IPS-NIHi11 (cell line): ENCODE measurements around the gene PVALEF.
"Not testable (repeated sequence)": the region's sequence is repeated elsewhere in the genome, so short reads cannot be mapped to it uniquely, and the experiment has no call there.

Source experiments
- DNase-seq: peaks from one replicate; pipeline ENCODE4 v3.0.0; 2012; ENCODE audit warnings: mixed read lengths, low spot score

The PVALEF gene

DNA sequence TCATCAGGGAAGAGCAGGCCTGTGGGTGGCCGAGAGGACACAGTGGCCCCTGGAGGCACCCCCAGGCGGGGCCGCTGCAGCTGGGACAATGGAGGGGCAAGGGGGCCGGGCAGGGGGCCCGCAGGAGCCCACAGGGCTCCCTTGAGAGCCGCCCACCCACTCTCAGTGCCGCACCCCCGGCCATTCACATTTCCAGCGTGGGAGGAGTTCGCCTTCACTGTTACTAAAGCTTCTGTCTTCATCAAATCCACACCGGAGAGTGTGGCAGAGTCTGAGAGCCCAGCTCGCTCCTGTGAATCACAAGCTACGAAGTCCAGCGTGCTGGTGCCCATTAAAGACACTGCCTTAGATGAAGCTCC, 20.9 kb upstream of the PVALEF start:
- no peak for DNase-seq

DNA sequence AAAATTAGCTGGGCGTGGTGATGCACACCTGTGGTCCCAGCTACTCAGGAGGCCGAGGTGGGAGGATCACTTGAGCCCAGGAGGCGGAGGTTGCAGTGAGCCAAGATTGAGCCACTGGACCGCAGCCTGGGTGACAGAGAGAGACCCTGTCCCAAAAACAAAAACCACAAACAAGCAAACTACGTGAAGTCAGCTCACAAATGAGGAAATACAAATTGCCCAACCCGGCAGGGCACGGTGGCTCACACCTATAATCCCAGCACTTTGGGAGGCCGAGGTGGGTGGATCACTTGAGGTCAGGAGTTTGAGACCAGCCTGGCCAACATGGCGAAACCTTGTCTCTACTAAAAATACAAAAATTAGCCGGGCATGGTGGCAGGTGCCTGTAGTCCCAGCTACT, 19.1 kb upstream of the PVALEF start:
- DNase-seq: not testable (repeated sequence)

DNA sequence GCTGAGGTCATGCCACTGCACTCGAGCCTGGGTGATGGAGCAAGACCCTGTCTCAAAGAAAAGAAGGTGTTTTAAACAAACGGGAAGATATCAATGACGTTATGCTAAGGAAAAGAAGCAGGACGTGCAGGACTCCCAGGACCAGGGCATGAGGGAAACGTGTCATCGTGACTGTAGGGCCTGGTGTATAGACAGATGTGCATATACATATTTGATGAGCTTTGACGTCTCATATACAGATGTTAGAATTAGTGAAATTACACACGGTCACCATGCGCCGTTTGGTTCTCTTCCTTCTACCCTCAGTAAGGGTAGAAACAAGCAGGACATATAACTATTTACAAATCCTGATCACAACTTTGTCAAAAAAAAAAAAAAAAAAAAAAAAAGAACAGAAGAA, 17.6 kb upstream of the PVALEF start:
- DNase-seq: no peak

DNA sequence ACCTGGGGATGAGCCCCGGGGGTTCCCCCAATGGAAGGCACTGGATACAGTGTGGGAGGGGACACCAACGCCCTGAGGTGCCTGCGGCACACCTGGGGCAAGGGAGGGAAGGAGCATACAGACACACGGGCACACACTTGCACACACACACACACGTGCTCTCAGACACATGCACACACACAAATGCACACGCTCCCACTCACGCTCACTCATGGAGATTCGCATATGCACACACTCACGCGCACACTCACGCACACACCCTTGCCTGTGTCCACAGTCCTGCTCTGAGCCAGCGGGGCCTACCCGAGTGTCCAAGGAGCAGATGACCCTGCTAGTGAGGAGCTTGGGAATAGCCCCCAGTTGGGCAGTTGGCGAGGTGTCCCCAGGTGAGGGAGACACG, 16.7 kb upstream of the PVALEF start:
- DNase-seq: no peak

DNA sequence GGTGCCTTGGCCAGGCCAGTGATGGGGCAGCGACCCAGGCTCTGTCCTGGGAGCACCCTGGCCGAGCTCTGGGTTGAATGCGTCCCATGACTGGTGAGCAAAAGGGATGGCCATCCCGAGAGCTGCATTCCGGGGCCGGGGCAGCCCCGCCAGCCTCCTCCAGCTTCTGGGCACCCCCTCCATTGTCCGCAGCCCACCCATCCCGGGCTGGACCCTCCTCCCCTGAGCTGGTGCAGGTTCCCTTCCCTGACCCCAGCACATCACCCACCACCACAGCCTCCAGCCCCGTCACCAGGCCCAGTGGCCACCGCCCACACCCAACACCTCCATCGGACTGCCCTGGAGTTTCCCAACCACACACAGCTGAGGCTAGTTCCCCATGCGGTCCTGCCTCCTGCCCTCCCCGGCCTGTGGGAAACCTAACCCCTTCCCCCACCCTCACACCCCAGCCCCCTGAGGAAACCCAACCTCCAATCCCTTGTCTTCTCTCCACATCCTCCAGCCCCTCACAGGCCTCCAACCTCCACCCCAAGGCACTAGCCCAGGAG, 16.2 kb upstream of the PVALEF start:
- DNase-seq: no peak

DNA sequence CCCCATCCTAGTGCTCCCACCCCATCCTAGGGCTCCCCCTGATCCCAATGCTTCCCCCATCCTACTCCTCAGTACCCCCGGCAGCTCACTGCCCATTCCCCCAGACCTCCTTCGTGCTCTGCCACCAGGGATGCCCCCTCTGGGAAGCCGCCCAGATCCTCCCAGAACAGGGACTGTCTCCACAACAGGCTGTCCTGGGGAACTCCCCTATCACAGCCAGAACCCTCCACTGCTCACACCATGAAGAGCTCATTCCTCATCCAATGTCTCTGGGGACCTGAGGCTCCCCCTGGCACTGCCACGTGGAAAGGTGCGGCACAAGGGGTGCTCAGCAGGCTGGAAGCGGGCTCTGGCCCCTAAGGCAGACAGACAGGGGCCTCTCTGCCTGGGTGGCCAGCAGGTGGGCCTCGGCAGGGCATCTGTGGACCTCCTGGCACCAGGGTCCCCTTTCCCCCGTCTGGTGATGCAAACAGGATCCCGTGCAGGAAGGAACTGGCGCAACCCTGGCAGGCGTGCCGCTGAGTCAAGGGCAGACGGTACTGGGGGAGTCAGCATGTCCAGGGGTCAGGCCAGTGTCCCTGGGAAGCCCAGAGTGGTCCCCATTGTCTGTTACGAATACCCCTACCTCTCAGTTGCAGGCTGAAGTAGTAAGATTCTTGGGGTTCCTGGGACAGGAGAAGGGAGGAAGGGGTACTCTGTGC, 14.8 kb upstream of the PVALEF start:
- no peak for DNase-seq

DNA sequence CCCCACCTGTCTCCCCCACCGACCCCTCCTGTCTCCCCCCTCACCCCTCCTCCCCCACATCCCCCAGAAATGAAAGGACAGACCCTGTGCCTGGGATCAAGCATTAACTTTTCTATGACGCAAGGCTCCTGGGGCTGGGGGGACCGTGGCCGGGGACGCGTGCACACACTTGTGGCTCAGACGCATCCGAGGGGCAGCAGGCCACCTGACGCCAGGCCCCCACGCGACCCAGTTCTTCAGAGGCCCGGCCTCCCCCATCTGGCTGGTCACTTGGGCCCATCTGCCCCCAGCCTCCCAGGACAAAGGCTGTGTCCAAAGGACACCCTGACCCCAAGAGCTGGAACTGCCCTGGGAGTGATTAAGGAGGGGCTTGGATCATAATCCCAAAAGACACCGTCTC, 14.0 kb upstream of the PVALEF start:
- no peak for DNase-seq

DNA sequence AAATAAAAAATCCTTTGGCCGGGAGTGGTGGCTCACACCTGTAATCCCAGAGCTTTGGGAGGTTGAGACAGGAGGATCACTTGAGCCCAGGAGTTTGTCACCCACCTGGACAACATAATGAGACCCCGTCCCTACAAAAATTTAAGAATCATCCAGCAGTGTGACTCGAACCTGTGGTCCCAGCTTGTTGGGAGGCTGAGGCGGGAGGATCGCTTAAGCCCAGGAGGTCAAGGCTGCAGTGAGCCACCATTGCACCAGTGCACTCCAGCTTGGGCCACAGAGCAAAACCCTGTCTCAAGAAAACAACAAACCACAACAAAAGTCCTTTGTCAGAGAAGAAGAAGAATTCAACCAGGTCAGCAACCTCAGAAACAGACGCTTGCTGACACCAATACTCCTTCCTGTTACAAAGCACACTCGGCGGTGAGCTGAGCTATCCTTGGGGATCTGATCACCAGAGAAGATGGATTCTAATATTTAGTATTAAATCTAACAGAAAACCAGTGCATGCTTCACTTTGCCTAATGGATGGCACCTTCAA, 12.9 kb upstream of the PVALEF start:
- no peak for DNase-seq

DNA sequence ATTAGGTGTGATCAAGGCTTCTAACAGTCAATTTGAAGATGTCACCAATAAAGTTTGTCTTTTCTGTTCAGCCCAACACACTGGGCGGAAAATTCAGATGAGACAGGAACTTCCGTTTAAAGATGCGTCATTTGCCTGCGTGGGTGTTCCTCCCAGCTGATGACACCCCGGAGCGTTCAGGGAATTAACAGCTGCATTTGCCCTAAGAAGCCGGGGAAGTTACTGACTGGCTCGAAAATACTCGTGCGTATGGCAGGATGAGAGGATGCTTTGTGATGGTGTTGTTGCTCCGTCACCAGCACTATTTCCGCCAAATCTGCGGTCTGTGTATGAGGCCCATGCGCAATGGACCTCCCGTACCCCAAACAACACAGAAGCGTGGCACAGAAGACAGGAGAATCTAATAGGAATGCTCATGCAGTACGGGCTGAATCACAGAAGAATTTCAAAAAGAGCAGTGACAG, 11.9 kb upstream of the PVALEF start:
- no peak for DNase-seq

DNA sequence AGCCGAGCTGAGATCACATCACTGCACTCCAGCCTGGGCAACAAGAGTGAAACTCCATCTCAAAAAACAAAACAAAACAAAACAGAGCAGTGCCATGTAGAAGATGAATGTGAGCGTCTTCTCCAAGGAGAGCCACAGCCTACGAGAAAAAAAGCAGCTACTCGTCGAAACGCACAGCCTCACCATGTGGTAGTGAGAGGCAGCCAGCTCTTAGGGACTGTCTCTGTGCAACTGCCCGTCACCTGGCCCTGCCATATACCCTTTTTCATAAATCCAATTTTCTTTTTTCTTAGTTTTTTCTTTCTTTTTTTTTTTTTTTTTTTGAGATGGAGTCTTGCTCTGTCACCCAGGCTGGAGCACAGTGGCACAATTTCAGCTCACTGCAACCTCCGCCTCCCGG, 11.3 kb upstream of the PVALEF start:
- DNase-seq: not testable (repeated sequence)

DNA sequence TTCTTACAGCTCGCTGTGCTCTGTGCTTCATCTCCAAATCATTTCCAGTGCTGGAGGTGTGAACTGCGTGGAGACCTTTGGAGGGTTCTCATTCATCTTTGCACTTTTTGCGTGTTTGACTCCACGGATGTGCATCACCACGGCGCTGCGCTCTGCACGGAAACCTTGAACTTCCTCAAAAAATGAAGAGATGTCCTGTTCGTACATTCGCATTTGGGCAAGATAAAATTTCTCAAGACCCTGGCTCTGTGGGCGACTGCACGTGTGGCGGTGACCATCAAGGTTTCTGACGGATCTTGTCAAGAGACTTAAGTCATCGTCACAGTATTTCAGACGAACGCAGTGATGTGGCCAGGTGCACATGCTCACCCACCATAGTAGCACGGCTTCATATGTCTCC, 10.3 kb upstream of the PVALEF start:
- DNase-seq: no peak

DNA sequence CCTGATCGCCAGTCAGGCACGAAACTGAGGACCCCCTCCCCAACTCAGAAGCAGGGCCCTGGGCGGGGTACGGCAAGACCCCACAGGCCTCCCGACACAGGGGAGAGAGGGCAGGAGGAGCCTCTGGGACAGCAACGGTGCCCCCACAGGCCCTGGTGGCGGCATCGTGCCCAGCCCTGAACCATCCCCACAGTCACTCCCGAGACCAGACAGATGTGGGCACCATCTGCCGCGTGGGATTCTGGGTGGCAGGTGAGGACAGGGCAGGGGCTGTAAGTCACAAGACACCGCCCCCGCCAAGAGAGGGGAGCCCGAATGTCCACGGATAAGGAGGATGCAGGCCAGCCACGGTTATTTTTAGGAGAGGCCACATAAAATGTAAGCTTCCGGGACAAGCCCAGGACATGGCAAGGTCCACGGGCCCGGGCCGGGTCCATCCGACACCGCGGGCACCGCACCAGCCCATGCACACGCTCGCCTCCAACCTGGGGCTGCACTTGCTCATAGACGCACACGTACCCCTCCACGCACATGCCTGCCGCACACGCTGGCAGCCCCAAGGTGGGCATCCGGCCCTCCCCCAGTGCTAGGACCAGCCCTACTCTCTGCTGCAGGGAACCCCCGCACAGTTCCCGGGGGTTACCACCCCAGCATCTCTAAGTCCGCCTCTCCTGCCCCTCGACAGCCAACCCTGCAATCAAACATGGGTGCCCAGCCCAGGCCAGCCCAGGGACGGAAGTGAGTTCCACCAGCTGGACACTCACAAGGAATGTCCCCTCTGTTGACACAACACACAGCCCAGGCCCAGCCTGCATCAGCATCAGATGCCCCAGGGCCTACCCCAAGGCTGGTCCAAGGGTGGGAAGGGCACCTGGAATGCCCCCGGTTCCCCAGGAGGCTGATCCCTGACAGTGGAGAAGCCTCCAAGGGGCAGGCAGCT, 8.2 kb upstream of the PVALEF start:
- no peak for DNase-seq

DNA sequence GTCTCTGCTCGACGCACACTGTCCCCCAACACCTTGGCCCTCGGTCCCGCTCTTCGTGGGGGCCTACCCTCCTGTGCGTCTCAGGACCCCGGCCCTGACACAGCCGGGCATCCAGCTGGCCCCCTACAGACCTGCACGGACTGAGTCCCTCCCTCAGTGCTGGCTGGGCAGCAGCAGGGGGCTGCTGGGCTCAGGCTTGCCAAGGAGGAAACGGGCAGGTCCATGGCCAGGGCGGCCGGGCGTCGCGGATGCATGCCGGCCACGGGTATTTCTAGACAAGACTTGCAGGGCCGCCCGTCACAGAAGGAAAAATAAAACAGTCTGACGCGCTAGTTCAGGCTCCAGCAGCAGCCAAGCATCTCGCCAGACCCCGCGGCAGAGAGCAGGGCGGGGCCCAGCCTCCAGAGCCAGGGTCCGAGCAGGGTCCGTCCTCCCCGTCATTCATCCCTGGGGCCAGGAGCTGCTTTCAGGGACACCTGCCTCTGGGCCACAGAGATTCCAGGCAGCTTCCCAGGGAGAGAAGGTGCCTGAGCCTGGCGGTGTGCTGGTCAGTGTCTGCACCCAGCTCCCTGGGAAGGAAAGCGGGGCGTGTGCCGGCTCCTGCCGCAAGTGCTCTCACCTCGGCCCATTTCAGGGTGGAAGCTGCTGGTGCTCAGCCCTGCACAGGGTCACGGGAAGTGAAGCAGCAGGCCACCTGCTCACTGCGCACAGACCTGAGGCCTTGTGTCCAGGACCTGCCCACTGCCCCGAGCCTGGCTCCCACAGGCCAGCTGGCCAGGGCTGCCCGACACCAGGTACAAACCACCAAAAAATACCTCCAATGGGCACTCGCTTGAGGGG, 7.2 kb upstream of the PVALEF start:
- no peak for DNase-seq

DNA sequence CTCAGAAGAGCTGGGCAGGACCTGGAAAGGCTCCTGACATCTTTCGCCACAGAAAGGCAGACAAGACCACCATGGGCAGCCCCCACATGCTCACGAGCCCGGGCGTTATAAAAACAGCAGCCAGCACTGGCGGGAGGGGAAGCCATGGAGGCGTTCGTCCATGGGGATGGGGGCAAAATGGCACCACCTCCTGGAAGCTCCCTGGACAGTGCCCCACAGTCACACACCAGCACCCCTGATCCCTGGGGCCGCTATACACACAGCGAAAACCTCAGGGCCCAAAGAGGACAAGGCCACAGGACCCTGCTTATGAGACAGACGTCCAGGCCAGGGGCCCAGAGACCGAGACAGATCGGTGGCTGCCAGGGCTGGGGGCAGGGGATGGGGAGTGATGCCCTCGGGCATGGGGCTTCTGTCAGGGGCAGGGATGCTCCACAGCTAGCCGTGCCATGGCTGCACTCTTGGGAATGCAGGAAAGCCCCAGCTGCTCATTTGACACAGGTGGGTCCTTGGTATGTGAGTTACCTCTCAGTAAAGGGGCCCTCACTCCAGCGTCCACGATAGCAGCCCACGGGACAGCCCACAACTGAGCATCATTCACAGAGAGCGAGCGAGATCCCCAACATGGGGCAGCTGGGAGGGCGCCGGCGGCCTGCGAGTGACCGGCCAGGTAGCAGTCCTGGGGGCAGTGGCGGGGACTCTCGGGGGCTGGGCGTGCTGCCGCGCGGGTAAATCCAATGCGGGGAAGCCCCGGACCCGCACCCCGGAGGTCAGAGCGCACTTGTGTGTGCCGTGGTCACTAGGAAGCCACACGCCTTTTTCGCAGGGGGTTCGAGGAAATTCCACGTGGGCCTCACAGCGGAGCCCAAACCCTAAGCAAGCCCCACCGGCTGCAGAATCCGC, 6.4 kb upstream of the PVALEF start:
- no peak for DNase-seq

DNA sequence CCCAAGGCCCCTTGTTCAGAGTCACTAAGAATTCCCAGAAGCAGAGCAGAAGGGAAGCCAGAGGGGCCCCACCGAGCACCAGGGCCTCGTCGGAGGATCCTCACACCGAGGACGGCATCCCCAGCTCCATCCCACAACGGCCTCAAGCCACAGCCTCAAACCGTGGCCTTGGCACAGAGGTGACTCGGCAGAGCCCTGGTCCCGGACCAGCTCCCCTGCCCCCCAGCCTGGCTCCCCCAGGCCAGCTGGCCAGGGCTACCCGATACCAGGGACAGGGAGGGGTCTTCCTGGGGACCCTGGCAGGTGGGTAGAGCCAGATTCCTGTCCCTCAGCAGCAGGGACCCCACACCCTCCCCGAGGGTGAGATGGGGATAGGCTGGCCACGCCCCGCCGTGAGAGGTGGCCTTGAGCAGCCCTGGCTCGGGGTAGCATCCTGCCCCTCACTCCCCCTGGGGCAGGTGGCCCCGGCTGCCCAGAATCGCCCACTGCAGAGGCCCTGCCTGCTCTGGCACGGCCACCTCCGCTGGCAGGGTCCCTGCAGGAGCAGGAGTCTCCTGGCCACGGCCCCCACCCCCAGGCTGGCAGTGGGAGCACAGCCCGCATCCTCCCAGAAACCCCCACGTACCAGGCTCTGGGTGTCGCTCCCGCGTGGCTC, 5.6 kb upstream of the PVALEF start:
- DNase-seq: no peak

DNA sequence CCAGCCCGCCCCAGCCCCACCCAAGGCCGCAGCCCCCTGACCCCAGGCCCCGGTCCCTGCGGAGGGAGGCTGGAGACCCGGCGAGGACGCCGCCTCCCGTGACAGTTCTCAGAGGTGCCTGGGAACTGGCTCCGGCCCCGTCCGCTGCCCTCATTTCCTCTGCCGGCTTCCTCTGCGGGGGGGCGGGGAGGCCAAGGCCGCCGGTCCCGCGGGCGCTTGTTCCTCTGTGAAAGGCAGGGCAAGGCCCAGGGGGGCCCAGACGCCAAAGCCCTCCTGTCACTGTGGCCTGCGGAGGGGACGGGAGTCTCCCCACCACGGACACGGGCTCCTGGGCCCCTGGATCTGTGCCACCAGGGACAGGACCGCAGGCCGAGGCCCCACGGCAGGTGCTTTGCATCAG, 5.0 kb upstream of the PVALEF start:
- no peak for DNase-seq

DNA sequence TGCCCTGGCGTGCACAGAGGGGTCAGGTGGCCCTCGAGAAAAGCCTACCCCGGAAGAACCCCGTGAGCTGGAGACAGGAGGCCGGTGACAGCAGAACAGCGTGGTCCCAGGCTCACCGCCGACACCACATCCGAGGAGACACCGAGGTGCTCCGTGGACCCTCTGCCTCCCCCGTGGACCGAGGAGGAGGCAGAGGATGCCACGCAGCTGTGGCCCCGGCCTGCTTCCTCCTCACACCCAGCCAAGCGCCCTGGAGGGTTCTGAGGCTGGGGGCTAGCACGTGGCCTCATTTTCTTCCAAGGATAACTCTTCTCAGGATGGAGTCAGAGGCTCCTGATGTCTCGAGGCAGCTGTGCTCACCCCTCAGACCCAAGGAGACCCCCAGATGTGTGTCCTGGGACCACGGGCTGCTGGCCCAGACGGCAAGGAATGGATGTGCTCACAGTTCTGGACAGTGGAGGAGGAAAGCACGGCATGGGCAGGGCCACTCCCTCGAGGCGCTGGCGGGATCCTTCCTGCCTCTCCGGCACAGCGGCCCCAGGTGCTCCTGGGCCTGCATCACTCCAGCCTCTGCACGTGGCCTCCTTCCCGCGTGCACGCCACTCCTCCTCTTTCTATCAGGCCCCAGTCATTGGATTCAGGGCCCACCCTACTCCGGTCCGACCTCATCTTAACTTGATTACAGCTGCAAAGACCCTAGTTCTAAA, 4.4 kb upstream of the PVALEF start:
- DNase-seq: no peak

DNA sequence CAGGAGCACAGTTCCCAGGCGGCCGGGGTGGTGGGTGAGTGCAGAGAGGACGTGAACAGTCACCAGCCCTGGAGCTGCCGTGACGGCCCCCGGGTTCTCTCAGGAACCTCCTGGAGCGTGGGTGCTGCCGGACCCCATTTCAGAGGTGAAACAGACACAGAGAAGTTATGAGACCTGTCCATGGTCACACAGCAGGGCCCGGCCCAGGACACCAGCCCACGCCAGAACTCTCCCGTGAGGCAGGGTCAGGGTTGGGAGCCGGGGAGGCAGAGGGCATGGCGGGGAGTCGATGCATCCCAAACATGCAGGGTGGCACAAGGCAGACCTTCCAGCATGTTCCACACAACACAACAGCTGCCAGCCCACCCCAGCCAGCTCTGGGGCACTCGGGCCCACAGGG, 3.8 kb upstream of the PVALEF start:
- DNase-seq: no peak

DNA sequence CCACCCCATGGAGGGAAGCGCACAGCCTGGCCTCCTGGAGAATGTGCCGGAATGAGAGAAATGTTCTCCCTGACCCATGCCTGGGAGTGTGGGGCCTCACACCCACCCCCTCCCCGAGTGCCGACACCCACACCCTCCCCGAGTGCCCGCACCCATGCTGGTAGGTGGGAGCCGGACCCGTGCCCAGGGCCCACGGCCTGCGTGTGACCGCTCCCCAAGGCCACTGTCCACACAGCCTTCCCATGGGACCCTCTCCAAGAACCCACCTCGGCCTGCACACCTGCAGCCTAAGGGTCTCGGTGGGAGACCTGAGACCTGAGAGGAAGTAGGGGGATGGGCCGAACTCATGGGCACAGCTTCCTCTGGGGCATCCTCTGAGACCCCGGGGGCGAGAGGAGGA, 3.3 kb upstream of the PVALEF start:
- no peak for DNase-seq

DNA sequence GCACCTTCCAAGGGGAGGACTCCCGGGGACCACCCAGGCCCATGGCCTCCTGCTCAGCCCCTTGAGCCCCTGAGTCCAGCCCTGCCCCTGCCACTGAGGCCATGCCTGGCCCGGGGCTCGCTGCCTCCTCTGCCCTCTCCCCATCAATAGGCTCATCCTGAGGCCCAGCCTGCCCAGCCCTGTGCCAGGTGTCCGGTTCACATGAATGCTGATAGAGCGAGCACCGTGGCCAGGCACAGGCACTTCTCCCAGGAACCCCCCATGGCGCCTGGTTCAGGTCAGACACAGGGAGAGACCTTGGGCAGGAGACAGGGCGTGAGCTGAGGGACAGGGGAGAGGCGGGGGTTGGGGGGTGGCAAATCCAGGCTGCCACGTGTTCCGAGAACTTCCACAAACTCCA, 2.8 kb upstream of the PVALEF start:
- no peak for DNase-seq
